Measurements from ENCODE around the gene INF2.

INF2 gene

DNA sequence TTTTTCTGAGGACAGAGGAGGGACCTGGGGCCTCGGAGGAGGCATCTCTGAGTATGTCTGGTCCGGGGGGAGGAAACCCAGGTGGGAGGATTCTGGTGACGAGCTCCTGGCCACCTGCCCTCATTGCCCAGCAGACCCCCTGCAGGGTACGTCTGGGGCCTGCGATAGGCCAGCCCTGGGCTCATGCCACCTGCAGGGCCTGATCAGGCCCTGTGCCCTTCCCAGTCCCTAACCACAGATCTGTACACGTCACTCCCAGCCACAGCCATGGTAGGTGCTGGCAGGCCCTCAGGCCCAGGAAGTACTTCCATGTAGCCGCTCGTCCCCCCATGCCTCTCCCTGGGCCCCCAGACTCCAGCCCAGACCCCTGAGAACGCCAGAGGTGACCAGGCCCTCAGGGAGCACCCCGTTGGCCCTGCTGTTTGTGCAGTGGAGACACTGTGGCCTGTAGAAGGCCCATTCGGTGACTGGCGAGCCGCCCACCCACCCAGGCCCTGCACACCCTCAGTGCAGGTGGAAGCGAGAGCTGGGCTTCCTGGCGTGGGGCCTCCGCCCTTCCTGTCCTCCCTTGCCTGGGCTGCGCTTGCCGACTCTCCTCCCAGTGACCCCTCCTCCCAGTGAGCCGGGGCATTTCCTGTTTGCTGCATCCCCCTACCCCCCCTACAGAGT lies 5.7 kb downstream of the INF2 start:
- no peak overlapping the region for H3K4me3 Mint-ChIP-seq
- no peaks in the 10 kb centered on the region for H3K9me3 Mint-ChIP-seq
- H3K36me3 Mint-ChIP-seq (ENCODE audit: low read depth) = no peaks in the 10 kb centered on the region
- TF ChIP-seq, protein P1, sequence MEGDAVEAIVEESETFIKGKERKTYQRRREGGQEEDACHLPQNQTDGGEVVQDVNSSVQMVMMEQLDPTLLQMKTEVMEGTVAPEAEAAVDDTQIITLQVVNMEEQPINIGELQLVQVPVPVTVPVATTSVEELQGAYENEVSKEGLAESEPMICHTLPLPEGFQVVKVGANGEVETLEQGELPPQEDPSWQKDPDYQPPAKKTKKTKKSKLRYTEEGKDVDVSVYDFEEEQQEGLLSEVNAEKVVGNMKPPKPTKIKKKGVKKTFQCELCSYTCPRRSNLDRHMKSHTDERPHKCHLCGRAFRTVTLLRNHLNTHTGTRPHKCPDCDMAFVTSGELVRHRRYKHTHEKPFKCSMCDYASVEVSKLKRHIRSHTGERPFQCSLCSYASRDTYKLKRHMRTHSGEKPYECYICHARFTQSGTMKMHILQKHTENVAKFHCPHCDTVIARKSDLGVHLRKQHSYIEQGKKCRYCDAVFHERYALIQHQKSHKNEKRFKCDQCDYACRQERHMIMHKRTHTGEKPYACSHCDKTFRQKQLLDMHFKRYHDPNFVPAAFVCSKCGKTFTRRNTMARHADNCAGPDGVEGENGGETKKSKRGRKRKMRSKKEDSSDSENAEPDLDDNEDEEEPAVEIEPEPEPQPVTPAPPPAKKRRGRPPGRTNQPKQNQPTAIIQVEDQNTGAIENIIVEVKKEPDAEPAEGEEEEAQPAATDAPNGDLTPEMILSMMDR (IDR thresholded peaks at IDR 0.05; ENCODE audit: unreplicated experiment in 3 of 3) = no peak
- peak overlapping the region in 1 of 3 experiments; percentile 79 for H3K27ac Mint-ChIP-seq
- peaks cover 33% of the 10 kb centered on the region for H3K4me1 Mint-ChIP-seq
- peaks cover 4% of the 10 kb centered on the region for H3K27me3 Mint-ChIP-seq (ENCODE audit: low read depth)

DNA sequence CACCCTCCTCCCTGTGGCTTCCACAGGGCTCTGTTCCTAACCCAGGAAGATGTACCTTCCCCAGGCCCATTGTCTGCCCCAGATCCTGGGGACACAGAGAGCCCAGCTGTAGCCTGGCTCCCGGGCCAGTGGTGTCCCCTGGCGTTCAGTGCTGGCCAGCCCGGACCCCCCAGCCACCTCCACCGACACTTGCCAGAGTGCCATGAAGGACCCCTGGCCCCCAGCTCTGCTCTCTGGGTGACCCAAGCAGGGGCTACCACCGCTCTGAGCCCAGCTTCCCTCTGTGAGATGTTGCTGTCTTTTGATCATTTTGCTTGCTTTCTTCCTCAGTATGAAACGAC lies 6.2 kb downstream of the INF2 start:
- Mint-ChIP-seq H3K4me3 (peak overlapping the region in 2 of 3 experiments; percentile 2 to 48), H3K9me3 (no peaks in the 10 kb centered on the region), H3K36me3 (ENCODE audit: low read depth) (no peaks in the 10 kb centered on the region), H3K27ac (peak overlapping the region; percentile 49 to 79 (median 70)), H3K4me1 (peaks cover 38% of the 10 kb centered on the region), H3K27me3 (ENCODE audit: low read depth) (peaks cover 4% of the 10 kb centered on the region)
- TF ChIP-seq, protein P1 (IDR thresholded peaks at IDR 0.05; ENCODE audit: unreplicated experiment in 3 of 3) = no peak

DNA sequence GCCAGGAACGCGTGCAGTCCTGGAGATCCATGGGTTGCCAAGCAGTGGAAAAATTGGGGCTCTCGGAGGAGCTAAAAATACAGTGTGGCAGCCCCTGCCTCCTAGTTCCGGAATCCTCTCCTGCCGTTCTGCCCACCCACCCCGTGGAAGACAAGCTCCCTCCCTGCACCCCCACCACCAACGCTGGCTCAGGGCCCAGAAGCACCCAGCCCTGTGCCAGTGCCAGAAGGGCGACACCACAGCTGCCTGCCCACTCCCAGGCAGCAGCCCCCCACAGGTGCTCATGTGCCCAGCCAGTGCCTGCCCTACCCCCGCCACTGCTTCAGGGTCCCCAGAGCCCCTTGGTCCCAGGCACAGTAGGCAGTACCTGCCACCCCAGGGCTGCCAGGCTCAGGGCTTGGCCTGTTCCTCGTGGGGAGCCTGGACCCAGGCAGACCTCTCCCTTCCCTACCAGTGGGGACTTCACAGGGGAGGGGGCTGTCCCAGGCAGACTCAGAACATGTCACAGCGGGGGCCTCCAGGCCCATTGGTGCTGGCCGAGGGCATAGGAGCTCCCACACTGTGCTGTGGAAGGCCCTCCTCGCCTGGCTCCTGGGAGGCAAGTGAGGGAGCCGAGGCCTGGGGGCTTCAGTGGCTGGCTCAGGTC lies 7.4 kb downstream of the INF2 start:
- TF ChIP-seq, protein P1 (IDR thresholded peaks at IDR 0.05; ENCODE audit: unreplicated experiment in 3 of 3) = no peak
- H3K27me3 Mint-ChIP-seq (ENCODE audit: low read depth) = peaks cover 4% of the 10 kb centered on the region
- H3K4me3 Mint-ChIP-seq = no peak overlapping the region
- H3K9me3 Mint-ChIP-seq = no peaks in the 10 kb centered on the region
- no peaks in the 10 kb centered on the region for H3K36me3 Mint-ChIP-seq (ENCODE audit: low read depth)
- H3K4me1 Mint-ChIP-seq = peaks cover 40% of the 10 kb centered on the region
- H3K27ac Mint-ChIP-seq = no peak overlapping the region

DNA sequence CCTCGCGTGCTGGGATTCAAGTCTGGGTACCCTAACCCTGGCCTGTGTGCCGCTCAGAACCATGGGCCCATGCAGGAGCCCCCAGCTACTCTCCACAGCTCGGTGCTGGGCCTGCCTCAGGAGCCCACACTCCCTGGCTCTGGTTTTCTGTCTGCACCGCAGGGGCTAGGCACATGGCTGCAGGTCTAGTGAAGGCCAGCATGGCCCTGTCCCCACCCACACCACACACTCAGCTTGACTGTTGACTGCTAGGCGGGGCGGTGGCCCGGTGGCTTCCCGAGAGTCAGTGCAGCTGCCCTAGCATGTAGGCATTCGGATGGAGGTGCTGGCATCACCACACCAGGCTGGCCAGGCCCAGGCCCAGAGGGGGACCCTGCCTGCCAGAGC lies 7.9 kb downstream of the INF2 start:
- Mint-ChIP-seq H3K27ac (peak overlapping the region in 1 of 3 experiments; percentile 95), H3K36me3 (ENCODE audit: low read depth) (no peaks in the 10 kb centered on the region), H3K27me3 (ENCODE audit: low read depth) (peaks cover 4% of the 10 kb centered on the region), H3K9me3 (no peaks in the 10 kb centered on the region), H3K4me1 (peaks cover 40% of the 10 kb centered on the region), H3K4me3 (no peak overlapping the region)
- TF ChIP-seq, protein P1 (IDR thresholded peaks at IDR 0.05; ENCODE audit: unreplicated experiment in 3 of 3) = no peak

DNA sequence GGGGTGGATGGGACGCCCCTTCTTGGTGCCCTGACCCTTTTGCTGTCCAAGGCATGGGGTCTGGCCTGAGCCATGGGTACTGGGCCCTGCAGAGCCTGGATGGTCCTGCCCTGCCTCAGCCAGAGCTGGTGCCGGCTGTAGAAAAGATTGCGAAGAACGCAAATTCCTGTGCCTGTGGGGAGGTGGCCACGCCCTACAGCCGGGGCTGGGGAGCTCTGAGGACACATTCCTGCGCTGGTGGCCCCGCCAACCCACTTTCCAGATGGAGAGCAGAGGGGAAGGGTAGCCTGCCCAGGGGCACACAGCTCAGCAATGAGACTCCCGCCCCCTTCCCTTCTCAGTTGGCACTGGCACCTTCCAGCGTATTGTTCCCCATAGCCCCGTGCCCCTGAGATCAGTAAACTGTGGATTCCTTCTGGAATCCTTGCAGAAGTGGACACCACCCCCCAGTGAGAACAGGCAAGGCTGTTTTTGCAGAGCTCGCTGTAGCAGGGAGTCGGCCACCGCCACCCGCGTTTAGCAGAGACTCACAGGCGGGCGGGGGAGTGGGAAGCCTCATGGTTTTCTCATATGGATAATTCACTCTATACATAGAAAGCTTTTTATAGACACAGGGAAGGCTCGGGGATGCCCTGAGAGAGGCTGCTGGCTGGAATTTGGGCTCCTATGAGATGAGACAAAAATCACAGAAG lies 8.6 kb downstream of the INF2 start:
- Mint-ChIP-seq H3K27me3 (ENCODE audit: low read depth) (peaks cover 4% of the 10 kb centered on the region), H3K36me3 (ENCODE audit: low read depth) (no peaks in the 10 kb centered on the region), H3K27ac (peak overlapping the region; percentile 58 to 95 (median 80)), H3K4me1 (peaks cover 40% of the 10 kb centered on the region), H3K9me3 (no peaks in the 10 kb centered on the region), H3K4me3 (peak overlapping the region in 2 of 3 experiments; percentile 34 to 54)
- TF ChIP-seq, protein P1 (IDR thresholded peaks at IDR 0.05; ENCODE audit: unreplicated experiment in 3 of 3) = no peak
